ENCODE results near the gene KCND3. TPM values are rescaled to one million over a fixed set of nuclear protein-coding genes. Genes with fewer than 3 reads are reported as not detected.

Gene KCND3
- total RNA-seq, 4 donors from 2014 or later: 4.8 to 11.1 (median 5.7) TPM

GRCh38 chr1:111730706-111731105 lies 258.8 kb downstream of the KCND3 start:
- TF ChIP-seq, protein P1, sequence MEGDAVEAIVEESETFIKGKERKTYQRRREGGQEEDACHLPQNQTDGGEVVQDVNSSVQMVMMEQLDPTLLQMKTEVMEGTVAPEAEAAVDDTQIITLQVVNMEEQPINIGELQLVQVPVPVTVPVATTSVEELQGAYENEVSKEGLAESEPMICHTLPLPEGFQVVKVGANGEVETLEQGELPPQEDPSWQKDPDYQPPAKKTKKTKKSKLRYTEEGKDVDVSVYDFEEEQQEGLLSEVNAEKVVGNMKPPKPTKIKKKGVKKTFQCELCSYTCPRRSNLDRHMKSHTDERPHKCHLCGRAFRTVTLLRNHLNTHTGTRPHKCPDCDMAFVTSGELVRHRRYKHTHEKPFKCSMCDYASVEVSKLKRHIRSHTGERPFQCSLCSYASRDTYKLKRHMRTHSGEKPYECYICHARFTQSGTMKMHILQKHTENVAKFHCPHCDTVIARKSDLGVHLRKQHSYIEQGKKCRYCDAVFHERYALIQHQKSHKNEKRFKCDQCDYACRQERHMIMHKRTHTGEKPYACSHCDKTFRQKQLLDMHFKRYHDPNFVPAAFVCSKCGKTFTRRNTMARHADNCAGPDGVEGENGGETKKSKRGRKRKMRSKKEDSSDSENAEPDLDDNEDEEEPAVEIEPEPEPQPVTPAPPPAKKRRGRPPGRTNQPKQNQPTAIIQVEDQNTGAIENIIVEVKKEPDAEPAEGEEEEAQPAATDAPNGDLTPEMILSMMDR (IDR thresholded peaks at IDR 0.05; ENCODE audit: low read depth): no peak

DNA sequence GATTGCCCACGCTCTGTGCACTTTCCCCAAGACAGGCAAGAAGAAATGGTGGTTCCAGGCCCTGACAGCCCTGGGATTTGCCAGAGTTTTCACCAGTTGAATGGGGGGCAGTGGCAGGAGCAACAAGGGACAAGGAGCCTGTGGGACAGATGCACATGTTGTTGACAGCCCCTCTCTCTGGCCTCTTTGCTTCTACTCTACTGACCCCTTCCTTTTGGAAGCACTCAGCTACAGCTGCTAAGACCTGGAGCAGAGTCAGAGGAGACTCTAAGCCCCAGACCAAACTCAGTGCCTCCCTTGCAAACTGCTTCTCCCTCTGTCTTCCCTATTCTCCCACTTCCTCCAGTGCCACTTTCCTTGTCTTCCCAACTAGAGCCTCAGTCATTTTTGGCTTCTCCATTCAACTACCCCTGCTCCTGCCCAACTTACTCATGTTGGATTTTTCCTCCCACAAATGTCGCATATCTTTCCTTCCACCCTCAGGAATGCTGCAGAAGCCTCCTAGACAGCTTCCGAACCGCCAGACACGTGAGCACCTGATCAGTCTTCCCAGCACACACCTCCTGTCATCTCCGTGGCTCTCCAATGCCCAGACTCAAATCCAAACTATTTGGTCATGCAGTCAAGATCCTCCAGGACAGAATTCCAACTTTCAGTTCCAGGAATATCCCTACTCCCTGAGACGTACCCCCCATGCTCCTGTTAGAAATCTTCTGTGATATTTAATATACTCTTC lies 259.4 kb downstream of the KCND3 start:
- TF ChIP-seq, protein P1 (IDR thresholded peaks at IDR 0.05; ENCODE audit: low read depth): no peak

GRCh38 chr1:111729271-111729921 lies 260.1 kb downstream of the KCND3 start:
- TF ChIP-seq, protein P1 (IDR thresholded peaks at IDR 0.05; ENCODE audit: low read depth): no peak

DNA sequence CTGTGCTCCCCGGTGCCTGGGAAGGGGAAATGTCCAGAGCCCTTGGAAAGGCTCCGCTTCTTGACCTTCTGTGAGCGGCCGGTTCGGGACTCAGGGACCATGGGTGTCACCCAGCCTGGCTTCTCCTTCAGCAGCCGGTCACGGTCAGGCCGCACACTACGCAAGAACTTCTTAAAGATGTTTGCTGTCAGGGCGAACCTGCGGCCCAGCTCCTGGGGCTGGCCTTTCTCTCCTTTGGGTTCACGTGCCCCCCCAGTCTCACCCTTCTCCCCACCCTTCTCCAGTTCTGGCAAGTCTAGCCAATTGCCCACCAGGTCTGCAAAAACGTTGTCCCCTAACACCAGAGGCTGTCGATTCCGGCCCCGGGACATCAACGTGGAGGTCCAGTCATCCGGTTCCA lies 262.4 kb downstream of the KCND3 start:
- TF ChIP-seq, protein P1 (IDR thresholded peaks at IDR 0.05; ENCODE audit: low read depth): no peak

DNA sequence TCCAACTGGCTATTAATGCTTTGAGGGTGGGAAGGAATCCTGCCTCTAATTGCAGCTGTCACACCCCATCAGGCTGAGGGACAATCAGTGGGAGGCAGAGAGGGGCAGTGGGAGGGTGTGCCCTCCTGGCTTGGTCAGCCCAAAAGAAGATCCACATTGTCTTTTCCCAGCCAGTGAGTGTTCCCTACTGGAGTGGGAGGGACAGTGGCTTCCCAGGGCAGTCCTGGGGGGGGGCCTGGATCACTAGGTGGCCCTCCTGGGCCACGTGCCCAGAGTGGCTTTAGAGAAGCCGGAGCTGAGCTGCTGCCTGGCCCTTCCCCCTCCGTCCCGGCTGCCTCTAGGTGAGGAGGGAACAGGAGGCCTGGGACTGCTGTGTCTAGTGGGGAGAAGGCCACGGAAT lies 264.3 kb downstream of the KCND3 start:
- TF ChIP-seq, protein P1 (IDR thresholded peaks at IDR 0.05; ENCODE audit: low read depth): no peak

- TF ChIP-seq, protein P1 (IDR thresholded peaks at IDR 0.05; ENCODE audit: low read depth): no peak
These were observed 265.6 kb downstream of the KCND3 start for GRCh38 chr1:111723871-111724270.

DNA sequence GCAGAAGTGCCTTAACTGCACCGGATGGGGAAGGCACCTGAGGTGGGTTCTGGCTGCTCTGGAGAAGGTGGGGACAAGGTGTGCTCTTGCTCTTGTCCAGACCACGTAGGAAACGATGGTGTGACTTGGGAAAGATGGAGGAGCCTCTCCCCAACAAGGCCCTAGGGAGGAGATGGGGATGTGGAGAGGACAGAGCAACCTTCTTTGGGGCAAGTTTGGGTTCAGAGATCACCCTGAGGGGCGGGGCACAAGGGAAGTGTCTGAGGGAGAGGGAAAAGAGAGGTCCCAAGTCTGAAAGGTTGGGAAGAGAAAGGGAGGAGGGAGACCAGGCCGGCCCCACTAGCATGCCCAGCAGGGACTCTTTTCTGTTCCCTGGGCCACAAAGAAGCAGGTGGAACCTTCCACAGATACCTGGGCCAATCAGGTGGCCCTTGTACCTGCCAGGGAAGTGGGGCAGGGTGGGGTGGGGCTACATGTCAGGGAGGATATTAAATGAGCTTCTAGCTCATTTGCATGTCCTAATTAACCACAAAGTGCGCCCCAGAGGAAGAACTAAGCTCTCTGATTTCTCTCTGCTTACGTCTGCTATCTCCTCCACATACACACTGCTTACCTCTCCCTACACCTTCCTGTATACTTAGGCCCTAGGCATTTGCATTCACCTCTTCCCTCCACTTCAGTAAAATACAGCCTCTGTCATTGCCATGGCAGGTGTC lies 266.2 kb downstream of the KCND3 start:
- TF ChIP-seq, protein P1 (IDR thresholded peaks at IDR 0.05; ENCODE audit: low read depth): no peak
